HCT116 (cell line): ENCODE data around the gene FLT3. TPM values are rescaled to one million over a fixed set of nuclear protein-coding genes. Genes with fewer than 3 reads are reported as not detected.

Experiments used
- ATAC-seq: fragments of 200-7000 bp; cut with Tn5 transposase; 2 replicates; pipeline ENCODE4 v1.9.1; 2020; ENCODE audit warnings: mild to moderate bottlenecking, moderate library complexity
- BruUV-seq: library from RNA; stranded (reverse); fragments of 400-500 nt; replicated peaks from 2 replicates; lab custom pipeline; 2021; lab: Mats Ljungman, UMichigan
- CTCF ChIA-PET: fragments of 300-600 bp; sonication (Branson Sonifier 250); formaldehyde crosslinking; loops from one replicate; lab custom pipeline; 2021; ENCODE audit warnings: antibody characterized with exemption; lab: Charles Lee
- POLR2A ChIA-PET: fragments of 300-600, 350-600 bp; sonication (Branson Sonifier 250); formaldehyde crosslinking; loops from one replicate; lab custom pipeline; 2021; ENCODE audit warnings: antibody characterized with exemption; lab: Charles Lee
- RAD21 ChIA-PET, 2 experiments: fragments of 300-600 bp; sonication (Branson Sonifier 250); formaldehyde crosslinking; loops; one replicate each; lab custom pipeline; 2023; ENCODE audit warnings: low total read pairs in 2 of 2; ENCODE audit not compliant: uncharacterized antibody in 2 of 2, unreplicated experiment in 2 of 2, low non-redundant PET in 1 of 2; lab: Charles Lee
- DNase-seq: peaks from one replicate; pipeline ENCODE4 v3.0.0-alpha.2; 2010; ENCODE audit warnings: low read depth, low spot score
- H2AFZ ChIP-seq: fragments of 200-600 bp; shearing (Covaris generic), sonication (generic); 2 replicates; pipeline ENCODE4 v1.6.1; 2017; ENCODE audit warnings: low read depth, mixed run types, mixed read lengths, antibody characterized with exemption, low read length; ENCODE audit not compliant: poor library complexity, severe bottlenecking
- H3K27ac ChIP-seq: 2 replicates; pipeline ENCODE4 v1.5.1; 2012; ENCODE audit warnings: low read depth, low read length
- H3K27me3 ChIP-seq: fragments of 200-600 bp; sonication (generic); 2 replicates; pipeline ENCODE4 v1.6.1; 2016; ENCODE audit warnings: mixed run types, low read length, mixed read lengths; ENCODE audit not compliant: insufficient read depth
- H3K36me3 ChIP-seq, 2 experiments: fragments of 200-500 bp in 1 of 2; fragments of 200-600 bp in 1 of 2; sonication (Bioruptor generic) in 1 of 2; sonication (generic) in 1 of 2; 2 replicates each; pipeline versions ENCODE4 v1.5.1 to v1.6.1; 2014 to 2016; ENCODE audit warnings: low read length in 2 of 2, inconsistent platforms in 1 of 2, mixed read lengths in 1 of 2, mixed run types in 1 of 2; ENCODE audit not compliant: insufficient read depth in 2 of 2, control insufficient read depth in 1 of 2
- H3K4me1 ChIP-seq, 2 experiments: fragments of 200-600 bp in 1 of 2; sonication (generic) in 1 of 2; 2 replicates each; pipeline versions ENCODE4 v1.5.1 to v1.6.1; 2012 to 2017; ENCODE audit warnings: low read length in 2 of 2, inconsistent platforms in 1 of 2, mild to moderate bottlenecking in 1 of 2, mixed read lengths in 1 of 2, mixed run types in 1 of 2, moderate library complexity in 1 of 2; ENCODE audit not compliant: insufficient read depth in 2 of 2, control insufficient read depth in 1 of 2
- H3K4me2 ChIP-seq: fragments of 200-600 bp; sonication (generic); 2 replicates; pipeline ENCODE4 v1.6.1; 2017; ENCODE audit warnings: mixed run types, low read length, mixed read lengths
- H3K4me3 ChIP-seq, 2 experiments: fragments of 200-600 bp in 1 of 2; sonication (generic) in 1 of 2; replicated peaks in 1 of 2; 2 replicates each; pipeline ENCODE4 v1.5.1; 2011 to 2016; ENCODE audit warnings: low read length in 2 of 2, control low read depth in 1 of 2, low read depth in 1 of 2, mild to moderate bottlenecking in 1 of 2, mixed read lengths in 1 of 2, mixed run types in 1 of 2
- H3K79me2 ChIP-seq: fragments of 200-600 bp; sonication (generic); 2 replicates; pipeline ENCODE4 v1.6.1; 2017; ENCODE audit warnings: mild to moderate bottlenecking, mixed run types, low read length, moderate library complexity, mixed read lengths; ENCODE audit not compliant: insufficient read depth
- H3K9ac ChIP-seq: fragments of 200-600 bp; sonication (generic); 2 replicates; pipeline ENCODE4 v1.6.1; 2016; ENCODE audit warnings: low read length, mixed read lengths
- H3K9me2 ChIP-seq: fragments of 200-600 bp; sonication (generic), shearing (Covaris generic); 2 replicates; pipeline ENCODE4 v1.6.1; 2017; ENCODE audit warnings: mixed run types, mild to moderate bottlenecking, moderate library complexity; ENCODE audit not compliant: insufficient read depth
- H3K9me3 ChIP-seq, 2 experiments: fragments of 200-500 bp in 1 of 2; fragments of 200-600 bp in 1 of 2; sonication (Bioruptor generic) in 1 of 2; sonication (generic) in 1 of 2; 2 replicates each; pipeline ENCODE4 v1.6.1; 2014 to 2017; ENCODE audit warnings: low read length in 2 of 2, mixed read lengths in 2 of 2, inconsistent platforms in 1 of 2, low read depth in 1 of 2, mild to moderate bottlenecking in 1 of 2, mixed run types in 1 of 2, moderate library complexity in 1 of 2; ENCODE audit not compliant: control insufficient read depth in 1 of 2, insufficient read depth in 1 of 2
- H4K20me1 ChIP-seq: fragments of 200-600 bp; sonication (generic), shearing (Covaris generic); 2 replicates; pipeline ENCODE4 v1.6.1; 2017; ENCODE audit warnings: mixed run types, mild to moderate bottlenecking, moderate library complexity; ENCODE audit not compliant: insufficient read depth
- ELF1 ChIP-seq: IDR thresholded peaks from 2 replicates; pipeline ENCODE4 v1.6.1; 2012; ENCODE audit warnings: low read depth, borderline replicate concordance
- EZH2phosphoT487 ChIP-seq: fragments of 200-600 bp; IDR thresholded peaks from 2 replicates; pipeline ENCODE4 v1.6.1; 2018; ENCODE audit warnings: antibody characterized with exemption, borderline replicate concordance
- JUND ChIP-seq: IDR thresholded peaks from 2 replicates; pipeline ENCODE4 v1.6.1; 2012
- RAD21 ChIP-seq: IDR thresholded peaks from 2 replicates; pipeline ENCODE4 v1.6.1; 2012; ENCODE audit warnings: low read depth, mild to moderate bottlenecking
- SIN3A ChIP-seq: IDR thresholded peaks from 2 replicates; pipeline ENCODE4 v1.6.1; 2012; ENCODE audit warnings: low read depth
- SRF ChIP-seq: IDR thresholded peaks from 2 replicates; pipeline ENCODE4 v1.6.1; 2012; ENCODE audit warnings: low read depth
- TCF7L2 ChIP-seq: IDR thresholded peaks from 2 replicates; pipeline ENCODE4 v1.7.0; 2011; ENCODE audit warnings: borderline replicate concordance, inconsistent platforms; ENCODE audit not compliant: insufficient read depth, insufficient read length; ENCODE audit errors: extremely low read depth
- intact Hi-C: fragments of 100-400 bp; cut with micrococcal nuclease; formaldehyde crosslinking; loops from 2 replicates; pipeline ENCODE4 v1.10.0; 2022
- total RNA-seq: library from RNA; stranded (reverse); gene quantifications from one replicate; pipeline ENCODE4 v1.2.1, GENCODE V29; 2021; ENCODE audit not compliant: unreplicated experiment
- TF ChIP-seq, protein P1 (sequence below): IDR thresholded peaks from 2 replicates; pipeline ENCODE4 v1.6.1; 2012
- TF ChIP-seq, protein P2 (sequence below), 3 experiments: fragments of 200-600 bp in 1 of 3; sonication (generic) in 1 of 3; IDR thresholded peaks in 2 of 3; conservative IDR thresholded peaks in 1 of 3; 2 replicates each; pipeline ENCODE4 v1.5.1; 2012 to 2017; ENCODE audit warnings: low read depth in 2 of 3, low read length in 2 of 3, antibody characterized with exemption in 1 of 3, borderline replicate concordance in 1 of 3, control low read depth in 1 of 3, mild to moderate bottlenecking in 1 of 3, mixed read lengths in 1 of 3, mixed run types in 1 of 3, moderate library complexity in 1 of 3; ENCODE audit not compliant: insufficient read depth in 1 of 3
- TF ChIP-seq, protein P3 (sequence below): IDR thresholded peaks from 2 replicates; pipeline ENCODE4 v1.6.1; 2012

The FLT3 gene
- total RNA-seq, 1 experiment from 2014 or later = 0.17 TPM

DNA sequence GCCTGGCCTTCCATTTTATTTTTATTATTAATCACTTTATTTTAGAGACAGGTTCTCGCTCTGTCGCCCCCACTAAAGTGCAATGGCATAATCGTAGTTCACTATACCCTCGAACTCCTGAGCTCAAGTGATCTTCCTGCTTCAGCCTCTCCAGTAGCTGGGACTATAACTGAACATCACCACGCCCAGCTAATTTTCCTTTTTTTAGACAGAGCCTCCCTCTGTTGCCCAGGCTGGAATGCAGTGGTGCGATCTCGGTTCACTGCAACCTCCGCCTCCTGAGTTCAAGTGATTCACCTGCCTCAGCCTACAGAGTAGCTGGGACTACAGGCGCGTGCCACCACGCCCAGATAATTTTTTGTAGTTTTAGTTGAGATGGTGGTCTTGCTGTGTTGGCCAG is 31.3 kb upstream of the FLT3 start:
- Histone ChIP-seq H3K27ac (no peak overlapping the region), H3K4me3 (peak overlapping the region in 1 of 2 experiments; percentile 28; a peak in 2 of 4 replicates), H3K9me2 (no peaks in the 10 kb centered on the region), H3K79me2 (peaks cover 2% of the 10 kb centered on the region; the same call in 1 of the 2 replicates), H3K36me3 (no peaks in the 10 kb centered on the region), H3K9ac (peak overlapping the region; percentile 30; the same call in 1 of the 2 replicates), H3K9me3 (no peaks in the 10 kb centered on the region), H3K4me1 (peaks cover 8 to 15% of the 10 kb centered on the region in 2 experiments), H4K20me1 (no peaks in the 10 kb centered on the region), H2AFZ (no peak overlapping the region), H3K27me3 (no peaks in the 10 kb centered on the region), H3K4me2 (peak overlapping the region; percentile 70)
- POLR2A ChIA-PET = interaction anchor here (0.6 kb wide), 1 partner anchor 25 kb away, joined by 3 read pairs; no protein-coding TSS in a partner anchor
- TF ChIP-seq EZH2phosphoT487 (no peak), SRF (no peak), SIN3A (no peak), RAD21 (no peak), TCF7L2 (no peak), ELF1 (no peak), JUND (no peak)
- TF ChIP-seq, protein P1, sequence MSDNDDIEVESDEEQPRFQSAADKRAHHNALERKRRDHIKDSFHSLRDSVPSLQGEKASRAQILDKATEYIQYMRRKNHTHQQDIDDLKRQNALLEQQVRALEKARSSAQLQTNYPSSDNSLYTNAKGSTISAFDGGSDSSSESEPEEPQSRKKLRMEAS = no peak
- TF ChIP-seq, protein P2, sequence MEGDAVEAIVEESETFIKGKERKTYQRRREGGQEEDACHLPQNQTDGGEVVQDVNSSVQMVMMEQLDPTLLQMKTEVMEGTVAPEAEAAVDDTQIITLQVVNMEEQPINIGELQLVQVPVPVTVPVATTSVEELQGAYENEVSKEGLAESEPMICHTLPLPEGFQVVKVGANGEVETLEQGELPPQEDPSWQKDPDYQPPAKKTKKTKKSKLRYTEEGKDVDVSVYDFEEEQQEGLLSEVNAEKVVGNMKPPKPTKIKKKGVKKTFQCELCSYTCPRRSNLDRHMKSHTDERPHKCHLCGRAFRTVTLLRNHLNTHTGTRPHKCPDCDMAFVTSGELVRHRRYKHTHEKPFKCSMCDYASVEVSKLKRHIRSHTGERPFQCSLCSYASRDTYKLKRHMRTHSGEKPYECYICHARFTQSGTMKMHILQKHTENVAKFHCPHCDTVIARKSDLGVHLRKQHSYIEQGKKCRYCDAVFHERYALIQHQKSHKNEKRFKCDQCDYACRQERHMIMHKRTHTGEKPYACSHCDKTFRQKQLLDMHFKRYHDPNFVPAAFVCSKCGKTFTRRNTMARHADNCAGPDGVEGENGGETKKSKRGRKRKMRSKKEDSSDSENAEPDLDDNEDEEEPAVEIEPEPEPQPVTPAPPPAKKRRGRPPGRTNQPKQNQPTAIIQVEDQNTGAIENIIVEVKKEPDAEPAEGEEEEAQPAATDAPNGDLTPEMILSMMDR (IDR thresholded peaks at IDR 0.05 in 2 of 3, conservative IDR thresholded peaks at IDR 0.05 in 1 of 3; ENCODE audit: borderline replicate concordance in 1 of 3, insufficient read depth in 1 of 3, low read depth in 2 of 3, low read length in 2 of 3) = no peak
- TF ChIP-seq, protein P3, sequence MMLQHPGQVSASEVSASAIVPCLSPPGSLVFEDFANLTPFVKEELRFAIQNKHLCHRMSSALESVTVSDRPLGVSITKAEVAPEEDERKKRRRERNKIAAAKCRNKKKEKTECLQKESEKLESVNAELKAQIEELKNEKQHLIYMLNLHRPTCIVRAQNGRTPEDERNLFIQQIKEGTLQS = no peak
- RAD21 ChIA-PET = no interaction called here
- DNase-seq (no peak), ATAC-seq (peak; percentile 81)
- CTCF ChIA-PET = no interaction called here
- intact Hi-C loops = no loop called here
- BruUV-seq = no TSS peak
